ENCODE measurements around the gene SPECC1. TPM values are rescaled to one million over a fixed set of nuclear protein-coding genes. Genes with fewer than 3 reads are reported as not detected.

The SPECC1 gene
- total RNA-seq, 2 donors from 2014 or later: 15.8 to 17.4 TPM

DNA sequence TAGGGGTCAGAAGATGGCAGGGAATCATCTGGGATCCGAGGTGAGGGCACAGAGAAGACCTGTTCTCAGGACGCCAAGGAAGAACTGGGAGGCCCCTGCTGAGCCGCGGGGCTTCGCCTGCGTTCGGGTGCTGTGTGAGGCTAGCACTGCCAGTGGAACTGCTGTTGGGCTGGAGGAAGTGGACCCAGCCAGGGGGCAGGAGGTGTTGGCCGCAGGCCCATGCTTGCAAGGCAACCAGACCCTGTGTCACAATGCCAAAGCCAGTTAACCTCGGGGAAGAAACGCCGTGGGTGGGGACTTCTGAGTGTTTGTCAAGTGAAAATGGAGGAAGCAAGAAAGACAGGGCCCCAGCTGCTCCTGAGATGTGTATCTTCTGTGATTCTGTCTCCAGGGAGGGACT is 272.7 kb downstream of the SPECC1 start:
- peak in 2 of 4 donors; percentile 15 to 52 for DNase-seq
- intact Hi-C loops (cut with DNase I): no loop called here
- no peaks in the 10 kb centered on the region for H3K27me3 ChIP-seq
- TF ChIP-seq, protein P1, sequence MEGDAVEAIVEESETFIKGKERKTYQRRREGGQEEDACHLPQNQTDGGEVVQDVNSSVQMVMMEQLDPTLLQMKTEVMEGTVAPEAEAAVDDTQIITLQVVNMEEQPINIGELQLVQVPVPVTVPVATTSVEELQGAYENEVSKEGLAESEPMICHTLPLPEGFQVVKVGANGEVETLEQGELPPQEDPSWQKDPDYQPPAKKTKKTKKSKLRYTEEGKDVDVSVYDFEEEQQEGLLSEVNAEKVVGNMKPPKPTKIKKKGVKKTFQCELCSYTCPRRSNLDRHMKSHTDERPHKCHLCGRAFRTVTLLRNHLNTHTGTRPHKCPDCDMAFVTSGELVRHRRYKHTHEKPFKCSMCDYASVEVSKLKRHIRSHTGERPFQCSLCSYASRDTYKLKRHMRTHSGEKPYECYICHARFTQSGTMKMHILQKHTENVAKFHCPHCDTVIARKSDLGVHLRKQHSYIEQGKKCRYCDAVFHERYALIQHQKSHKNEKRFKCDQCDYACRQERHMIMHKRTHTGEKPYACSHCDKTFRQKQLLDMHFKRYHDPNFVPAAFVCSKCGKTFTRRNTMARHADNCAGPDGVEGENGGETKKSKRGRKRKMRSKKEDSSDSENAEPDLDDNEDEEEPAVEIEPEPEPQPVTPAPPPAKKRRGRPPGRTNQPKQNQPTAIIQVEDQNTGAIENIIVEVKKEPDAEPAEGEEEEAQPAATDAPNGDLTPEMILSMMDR (IDR thresholded peaks at IDR 0.05): no peak
- no peak for TF ChIP-seq POLR2A (IDR thresholded peaks at IDR 0.05)
- H3K4me1 ChIP-seq: no peaks in the 10 kb centered on the region
- H3K9me3 ChIP-seq: no peaks in the 10 kb centered on the region
- H3K27ac ChIP-seq: no peak overlapping the region
- WGBS, 2 donors: 67 to 83% methylated on average over 11 of the region's 11 CpGs
- no peak overlapping the region for H3K4me3 ChIP-seq
- H3K36me3 ChIP-seq (replicated peaks in 1 of 2; ENCODE audit: insufficient read depth in 1 of 2, low read depth in 2 of 2): no peaks in the 10 kb centered on the region
- ATAC-seq: no peak

DNA sequence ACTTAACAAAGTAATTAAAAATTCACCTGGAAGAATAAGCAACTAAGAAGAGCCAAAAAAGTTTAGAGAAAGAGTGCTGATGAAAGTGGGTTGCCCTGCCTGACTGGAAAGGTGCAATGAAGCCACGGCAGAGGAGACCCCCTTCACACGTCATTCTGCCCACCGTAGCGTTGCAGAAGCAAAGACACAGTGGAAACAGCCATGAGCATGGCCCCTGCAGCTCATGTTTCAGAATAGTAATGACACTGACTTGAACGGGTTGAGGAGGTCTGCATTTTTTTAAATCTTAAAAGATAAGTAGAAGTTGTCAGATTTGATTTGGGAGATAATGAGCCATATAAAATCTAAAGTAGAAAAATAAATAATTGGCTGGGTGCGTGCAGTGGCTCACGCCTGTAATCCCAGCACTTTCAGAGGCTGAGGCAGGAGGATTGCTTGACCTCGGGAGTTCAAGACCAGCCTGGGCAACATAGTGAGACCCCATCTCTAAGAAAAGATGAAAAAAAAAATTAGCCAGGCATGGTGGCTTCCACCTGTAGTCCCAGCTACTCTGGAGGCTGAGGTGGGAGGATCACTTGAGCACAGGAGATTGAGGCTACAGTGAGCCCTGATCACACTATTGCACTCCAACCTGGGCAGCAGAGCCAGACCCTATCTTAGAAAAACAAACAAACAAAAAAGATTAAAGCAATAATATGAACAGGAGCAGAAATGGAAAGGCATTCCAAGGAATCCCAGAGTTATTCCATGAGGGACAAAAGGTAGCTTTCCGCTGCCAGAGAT is 273.6 kb downstream of the SPECC1 start:
- intact Hi-C loops (cut with DNase I): no loop called here
- Histone ChIP-seq H3K27ac (no peak overlapping the region), H3K9me3 (no peaks in the 10 kb centered on the region), H3K4me3 (no peak overlapping the region), H3K36me3 (replicated peaks in 1 of 2; ENCODE audit: insufficient read depth in 1 of 2, low read depth in 2 of 2) (no peaks in the 10 kb centered on the region), H3K4me1 (no peaks in the 10 kb centered on the region), H3K27me3 (no peaks in the 10 kb centered on the region)
- no peak for ATAC-seq
- no peak for DNase-seq
- no peak for TF ChIP-seq POLR2A (IDR thresholded peaks at IDR 0.05)
- TF ChIP-seq, protein P1 (IDR thresholded peaks at IDR 0.05): no peak
- 88% methylated on average over 9 of the region's 9 CpGs for WGBS, 2 donors

DNA sequence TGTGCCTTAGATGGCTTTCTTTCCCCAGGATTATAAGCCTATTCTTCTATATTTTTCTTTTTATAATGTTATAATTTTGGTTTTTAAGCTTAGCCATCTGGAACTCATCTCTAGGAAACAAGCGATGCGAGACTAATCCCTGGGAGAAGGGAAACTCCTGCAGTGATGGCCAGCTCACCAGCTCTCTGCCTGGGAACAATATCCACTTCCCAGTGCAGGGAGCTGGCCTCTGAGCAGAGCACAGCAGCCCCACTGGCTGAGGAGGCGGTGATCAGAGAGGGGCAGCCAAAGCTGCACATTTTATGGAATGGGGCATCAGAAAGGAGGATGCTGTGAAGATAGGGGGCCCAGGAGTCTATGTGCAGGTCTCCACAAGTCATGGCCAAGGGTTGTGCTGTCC is 274.9 kb downstream of the SPECC1 start:
- H3K36me3 ChIP-seq (replicated peaks in 1 of 2; ENCODE audit: insufficient read depth in 1 of 2, low read depth in 2 of 2): no peaks in the 10 kb centered on the region
- WGBS, 2 donors: 89 to 94% methylated on average over 3 of the region's 3 CpGs
- H3K9me3 ChIP-seq: no peaks in the 10 kb centered on the region
- no peaks in the 10 kb centered on the region for H3K27me3 ChIP-seq
- H3K4me1 ChIP-seq: no peaks in the 10 kb centered on the region
- intact Hi-C loops (cut with DNase I): no loop called here
- DNase-seq (no peak), ATAC-seq (no peak)
- no peak overlapping the region for H3K4me3 ChIP-seq
- TF ChIP-seq, protein P1 (IDR thresholded peaks at IDR 0.05): no peak
- no peak for TF ChIP-seq POLR2A (IDR thresholded peaks at IDR 0.05)
- no peak overlapping the region for H3K27ac ChIP-seq

DNA sequence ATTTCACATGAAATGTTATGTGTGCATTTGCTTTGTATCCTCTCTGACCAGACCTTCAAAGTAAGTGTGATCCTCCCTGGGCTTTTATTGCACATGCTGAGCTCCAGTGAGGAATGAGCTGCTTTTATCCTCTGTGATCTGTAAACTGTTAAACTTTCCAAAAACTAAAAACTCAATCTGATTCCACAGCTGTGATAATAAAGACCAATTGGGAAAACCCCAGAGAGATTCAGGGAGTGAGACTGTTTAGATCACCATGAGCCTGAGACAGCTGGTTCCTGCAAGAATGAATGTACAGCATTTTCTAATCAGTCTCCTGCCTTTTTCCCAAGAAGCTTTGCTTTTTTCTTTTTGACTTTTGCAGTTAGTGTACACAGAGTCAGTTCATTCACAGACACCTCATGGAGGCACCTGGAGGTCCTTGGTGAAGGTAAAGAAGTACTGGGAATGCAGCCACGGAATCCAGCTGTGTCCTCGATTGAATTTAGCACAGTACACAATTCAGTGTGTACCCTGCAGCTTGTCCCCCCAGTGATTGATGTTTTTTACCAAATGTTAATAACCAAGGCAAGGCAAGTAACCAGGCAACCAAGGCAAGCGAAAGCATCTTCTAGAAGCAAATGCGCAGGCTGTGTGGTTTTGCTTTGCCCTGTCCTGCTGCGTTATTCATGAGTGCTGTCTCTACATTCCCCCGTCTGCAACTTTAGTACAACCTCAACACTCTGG is 275.6 kb downstream of the SPECC1 start:
- WGBS, 2 donors: 70 to 73% methylated on average over 6 of the region's 6 CpGs
- H3K4me1 ChIP-seq: no peaks in the 10 kb centered on the region
- H3K36me3 ChIP-seq (replicated peaks in 1 of 2; ENCODE audit: insufficient read depth in 1 of 2, low read depth in 2 of 2): no peaks in the 10 kb centered on the region
- no peaks in the 10 kb centered on the region for H3K9me3 ChIP-seq
- intact Hi-C loops (cut with DNase I): no loop called here
- H3K27me3 ChIP-seq: no peaks in the 10 kb centered on the region
- TF ChIP-seq, protein P1 (IDR thresholded peaks at IDR 0.05): no peak
- TF ChIP-seq POLR2A (IDR thresholded peaks at IDR 0.05): no peak
- no peak overlapping the region for H3K27ac ChIP-seq
- no peak for ATAC-seq
- DNase-seq: no peak
- no peak overlapping the region for H3K4me3 ChIP-seq
